ENCODE measurements around the gene CDK5R2. TPM values are rescaled to one million over a fixed set of nuclear protein-coding genes. Genes with fewer than 3 reads are reported as not detected.

Gene CDK5R2
- total RNA-seq, 1 donor from 2014 or later = not detected

DNA sequence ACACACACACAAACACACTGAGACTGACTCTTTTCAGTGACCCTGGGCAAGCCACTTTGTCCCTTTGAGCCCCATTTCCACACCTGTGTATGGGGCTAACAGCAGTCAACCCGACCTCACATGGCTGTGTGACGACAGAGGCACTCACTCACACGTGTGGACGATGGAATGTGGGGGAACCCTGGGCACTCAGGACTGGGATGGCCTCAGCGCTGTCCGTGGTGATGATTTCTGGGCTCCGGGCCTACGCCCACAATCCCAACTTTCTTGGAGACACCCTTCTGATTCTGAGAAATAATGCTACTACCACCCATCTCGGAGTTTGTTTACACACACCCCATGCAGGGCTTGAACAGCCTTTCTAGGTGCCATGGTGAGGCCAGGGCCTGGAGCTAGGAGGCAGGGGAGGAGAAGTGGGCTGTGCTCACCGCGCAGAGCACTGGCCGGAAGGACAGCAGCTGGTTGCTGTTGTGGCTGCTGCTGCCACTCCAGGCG, 32.3 kb downstream of the CDK5R2 start:
- H3K9me3 ChIP-seq = no peaks in the 10 kb centered on the region
- DNase-seq = no peak
- H3K4me3 ChIP-seq = no peak overlapping the region
- ATAC-seq = no peak
- H3K4me1 ChIP-seq = peaks cover 28% of the 10 kb centered on the region
- no peak overlapping the region for H3K27ac ChIP-seq
- intact Hi-C loops (cut with DNase I) = no loop called here
- peaks cover 100% of the 10 kb centered on the region for H3K27me3 ChIP-seq (ENCODE audit: low read depth)
- TF ChIP-seq, protein P1, sequence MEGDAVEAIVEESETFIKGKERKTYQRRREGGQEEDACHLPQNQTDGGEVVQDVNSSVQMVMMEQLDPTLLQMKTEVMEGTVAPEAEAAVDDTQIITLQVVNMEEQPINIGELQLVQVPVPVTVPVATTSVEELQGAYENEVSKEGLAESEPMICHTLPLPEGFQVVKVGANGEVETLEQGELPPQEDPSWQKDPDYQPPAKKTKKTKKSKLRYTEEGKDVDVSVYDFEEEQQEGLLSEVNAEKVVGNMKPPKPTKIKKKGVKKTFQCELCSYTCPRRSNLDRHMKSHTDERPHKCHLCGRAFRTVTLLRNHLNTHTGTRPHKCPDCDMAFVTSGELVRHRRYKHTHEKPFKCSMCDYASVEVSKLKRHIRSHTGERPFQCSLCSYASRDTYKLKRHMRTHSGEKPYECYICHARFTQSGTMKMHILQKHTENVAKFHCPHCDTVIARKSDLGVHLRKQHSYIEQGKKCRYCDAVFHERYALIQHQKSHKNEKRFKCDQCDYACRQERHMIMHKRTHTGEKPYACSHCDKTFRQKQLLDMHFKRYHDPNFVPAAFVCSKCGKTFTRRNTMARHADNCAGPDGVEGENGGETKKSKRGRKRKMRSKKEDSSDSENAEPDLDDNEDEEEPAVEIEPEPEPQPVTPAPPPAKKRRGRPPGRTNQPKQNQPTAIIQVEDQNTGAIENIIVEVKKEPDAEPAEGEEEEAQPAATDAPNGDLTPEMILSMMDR (IDR thresholded peaks at IDR 0.05) = no peak
- H3K36me3 ChIP-seq = no peaks in the 10 kb centered on the region

DNA sequence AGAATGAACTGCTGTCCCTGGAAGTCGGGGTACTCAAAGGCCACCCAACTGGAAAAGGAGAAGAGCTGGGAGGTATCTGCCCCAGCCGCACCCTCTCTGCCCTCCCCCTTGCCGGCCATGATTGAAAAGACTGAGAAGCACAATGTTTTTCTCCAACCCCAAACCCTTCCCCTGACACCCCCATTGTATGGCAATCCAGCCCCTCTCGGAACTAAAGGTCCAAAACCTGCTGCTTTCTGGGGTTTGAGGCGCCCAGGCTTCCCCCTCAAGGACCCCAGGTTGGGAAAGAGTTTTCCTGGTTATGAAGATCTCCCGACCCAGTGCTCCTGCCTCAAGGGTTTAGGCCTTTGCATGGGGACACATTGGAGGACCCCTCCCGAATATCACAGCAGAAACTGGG, 32.7 kb downstream of the CDK5R2 start:
- DNase-seq = no peak
- H3K27me3 ChIP-seq (ENCODE audit: low read depth) = peaks cover 100% of the 10 kb centered on the region
- H3K4me1 ChIP-seq = peaks cover 28% of the 10 kb centered on the region
- no peak for ATAC-seq
- TF ChIP-seq, protein P1 (IDR thresholded peaks at IDR 0.05) = no peak
- intact Hi-C loops (cut with DNase I) = no loop called here
- H3K4me3 ChIP-seq = no peak overlapping the region
- no peak overlapping the region for H3K27ac ChIP-seq
- H3K9me3 ChIP-seq = no peaks in the 10 kb centered on the region
- H3K36me3 ChIP-seq = no peaks in the 10 kb centered on the region

DNA sequence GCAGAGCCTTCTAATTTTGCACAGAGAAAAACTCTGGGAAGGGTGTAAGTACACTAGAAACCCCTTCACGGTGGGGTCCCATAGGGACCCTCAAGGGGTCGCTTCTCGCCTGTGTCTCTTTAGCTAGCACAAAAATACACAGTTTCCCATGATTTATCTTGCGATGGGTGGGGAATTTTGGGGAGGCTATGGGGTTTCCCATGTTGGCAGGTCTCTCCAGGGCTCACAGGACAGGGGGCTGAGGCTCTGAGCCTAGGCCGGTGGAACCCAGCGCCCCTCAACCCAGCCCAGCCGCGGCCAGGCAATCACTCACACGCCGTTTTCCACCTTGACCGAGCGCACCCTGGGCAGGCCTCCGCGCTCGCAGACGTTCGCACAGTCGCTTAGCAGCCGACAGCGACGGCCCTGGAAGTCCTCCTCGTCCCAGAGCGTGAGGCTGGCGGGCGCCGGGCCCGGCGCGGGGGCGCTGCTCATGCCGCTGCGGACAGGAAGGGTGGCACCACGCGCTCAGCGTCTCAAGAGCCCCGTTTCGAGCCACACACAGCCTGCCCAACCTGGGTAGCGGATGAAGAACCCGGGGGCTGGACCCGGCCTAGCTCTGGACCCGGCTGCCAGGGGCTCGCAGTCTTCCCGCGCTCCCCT, 33.4 kb downstream of the CDK5R2 start:
- Histone ChIP-seq H3K36me3 (no peaks in the 10 kb centered on the region), H3K4me3 (peak overlapping the region; percentile 47), H3K9me3 (no peaks in the 10 kb centered on the region), H3K27me3 (ENCODE audit: low read depth) (peaks cover 98% of the 10 kb centered on the region), H3K4me1 (peaks cover 28% of the 10 kb centered on the region), H3K27ac (no peak overlapping the region)
- DNase-seq (no peak), ATAC-seq (peak in 1 of 2 donors; percentile 2)
- intact Hi-C loops (cut with DNase I) = no loop called here
- TF ChIP-seq, protein P1 (IDR thresholded peaks at IDR 0.05) = no peak

DNA sequence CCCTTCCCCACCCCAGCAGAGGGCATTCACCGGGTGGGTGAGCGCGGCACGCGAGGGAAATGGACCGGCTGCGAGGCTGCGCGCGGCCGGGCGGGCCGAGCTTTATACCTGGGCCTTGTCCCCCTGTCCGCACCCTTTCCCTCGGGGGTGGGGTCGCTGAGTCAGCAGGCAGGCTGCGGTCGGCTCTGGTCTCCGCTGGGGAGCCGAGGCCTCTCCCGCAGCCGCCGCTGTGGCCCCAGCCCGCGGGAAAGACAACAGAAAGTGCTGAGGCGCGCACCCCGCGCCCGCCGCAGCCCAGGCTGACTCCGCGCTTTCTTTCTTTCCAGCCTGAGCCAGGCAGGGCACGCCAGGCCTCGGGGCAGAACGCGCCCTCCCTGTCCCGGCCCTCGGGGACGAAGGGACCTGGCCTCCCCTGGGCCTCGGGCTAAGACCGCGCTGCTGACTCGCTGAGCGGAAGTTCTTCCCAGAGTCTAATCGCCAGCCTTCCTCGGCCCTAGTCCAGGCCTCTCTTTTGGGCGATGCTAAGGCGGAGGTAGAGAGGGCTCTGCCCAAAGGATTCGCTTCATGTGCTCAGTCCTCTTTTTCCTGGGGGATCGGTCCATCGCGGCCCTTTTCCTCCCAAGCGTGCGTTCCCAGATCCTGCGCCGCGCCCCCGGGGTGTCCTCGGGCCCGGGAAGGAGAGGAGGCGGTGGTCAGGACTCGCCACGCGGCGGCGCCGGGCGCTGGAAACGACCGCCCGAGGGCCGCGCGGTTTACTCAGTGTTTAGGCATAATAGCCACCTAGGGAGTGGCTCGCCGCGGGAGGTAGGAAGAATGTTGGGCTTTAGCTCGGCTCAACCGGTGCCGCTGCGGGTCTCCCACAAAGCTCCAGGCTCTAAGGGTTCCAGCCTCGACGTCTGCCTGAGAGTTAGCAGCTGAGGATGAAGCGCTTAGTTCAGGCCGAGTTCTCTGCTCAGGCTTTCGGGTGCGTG, 34.2 kb downstream of the CDK5R2 start, which contains the start of gene CRYBA2:
CRYBA2 (minus strand) TSS at position 78 of the 971 bp plus-strand sequence. CDS start 246 bp downstream, outside the sequence.
- no peak for DNase-seq
- H3K36me3 ChIP-seq = no peaks in the 10 kb centered on the region
- intact Hi-C loops (cut with DNase I) = no loop called here
- peak; percentile 6 to 7 for ATAC-seq
- TF ChIP-seq, protein P1 (IDR thresholded peaks at IDR 0.05) = no peak
- peaks cover 28% of the 10 kb centered on the region for H3K4me1 ChIP-seq
- H3K9me3 ChIP-seq = no peaks in the 10 kb centered on the region
- H3K27ac ChIP-seq = no peak within 1 kb of the TSS
- peaks cover 93% of the 10 kb centered on the region for H3K27me3 ChIP-seq (ENCODE audit: low read depth)
- peak within 1 kb of the TSS; percentile 47 for H3K4me3 ChIP-seq

DNA sequence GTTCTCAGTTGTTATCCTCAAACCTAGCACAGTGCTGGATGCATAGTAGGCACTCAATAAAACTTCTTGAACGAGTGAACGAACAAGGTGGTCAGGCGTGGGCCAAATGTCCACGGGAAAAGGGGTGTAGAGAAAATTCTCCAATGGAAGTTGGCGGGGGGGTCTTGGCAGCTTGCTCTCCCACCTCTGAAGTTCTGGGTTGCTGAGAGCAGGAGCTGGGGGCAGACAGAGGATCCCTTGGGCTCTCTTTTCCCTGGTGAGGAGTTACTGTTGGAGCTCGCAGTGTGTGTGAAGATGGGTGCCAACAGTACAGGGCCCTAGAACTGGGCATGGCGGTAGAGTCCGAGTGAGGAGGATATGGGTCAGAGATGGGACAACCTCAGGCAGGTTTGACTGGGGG, 36.1 kb downstream of the CDK5R2 start:
- DNase-seq = no peak
- Histone ChIP-seq H3K4me3 (no peak overlapping the region), H3K36me3 (no peaks in the 10 kb centered on the region), H3K27me3 (ENCODE audit: low read depth) (peaks cover 90% of the 10 kb centered on the region), H3K9me3 (no peaks in the 10 kb centered on the region), H3K4me1 (peaks cover 28% of the 10 kb centered on the region), H3K27ac (no peak overlapping the region)
- TF ChIP-seq, protein P1 (IDR thresholded peaks at IDR 0.05) = no peak
- intact Hi-C loops (cut with DNase I) = no loop called here
- no peak for ATAC-seq

All from lower lobe of right lung (tissue), 2 donors.